HepG2 (cell line): ENCODE data around the gene SGPP2.

Experiments
- ATF7-NPFF ChIP-seq: sonication (generic); formaldehyde crosslinking; IDR thresholded peaks from 2 replicates; pipeline ENCODE4 v1.8.1; 2023; ENCODE audit warnings: mild to moderate bottlenecking, low read depth, missing genetic modification reagents, moderate library complexity
- CTCF ChIP-seq: sonication (generic); formaldehyde crosslinking; IDR thresholded peaks from 2 replicates; pipeline ENCODE4 v1.5.0; 2020; ENCODE audit warnings: mild to moderate bottlenecking, missing genetic modification reagents, moderate library complexity
- YY1 ChIP-seq: IDR thresholded peaks from 2 replicates; pipeline ENCODE4 v1.6.1; 2011; ENCODE audit warnings: low read length, low read depth, moderate library complexity, mild to moderate bottlenecking; ENCODE audit not compliant: insufficient read depth, insufficient replicate concordance
- TF ChIP-seq, protein P1 (sequence below): sonication (generic); formaldehyde crosslinking; IDR thresholded peaks from 2 replicates; pipeline ENCODE4 v1.4.0; 2020; ENCODE audit warnings: missing genetic modification reagents, low read depth, mild to moderate bottlenecking, borderline replicate concordance

DNA sequence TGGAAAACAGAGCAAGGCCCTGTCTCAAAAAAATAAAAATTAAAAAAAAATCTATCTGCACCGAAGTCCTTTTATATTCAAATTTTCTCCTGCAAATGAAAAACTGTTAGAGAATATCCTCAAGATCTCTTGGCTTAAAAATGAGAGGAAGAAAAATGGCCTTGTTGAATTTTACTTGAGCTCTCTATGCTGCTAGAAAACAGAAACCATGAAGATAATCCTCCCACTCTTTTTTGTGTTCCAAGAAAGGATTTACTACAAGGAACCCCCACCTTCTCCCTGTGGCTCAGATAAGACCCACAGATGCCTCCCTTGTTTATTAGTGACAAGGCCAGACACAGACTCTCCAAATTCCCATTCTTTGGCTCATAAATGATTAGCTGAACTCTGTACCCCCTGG, 71.0 kb downstream of the SGPP2 start:
- no peak for TF ChIP-seq ATF7-NPFF
- TF ChIP-seq YY1: no peak
- no peak for TF ChIP-seq CTCF (CRISPR knock-in tag)
- TF ChIP-seq, protein P1, sequence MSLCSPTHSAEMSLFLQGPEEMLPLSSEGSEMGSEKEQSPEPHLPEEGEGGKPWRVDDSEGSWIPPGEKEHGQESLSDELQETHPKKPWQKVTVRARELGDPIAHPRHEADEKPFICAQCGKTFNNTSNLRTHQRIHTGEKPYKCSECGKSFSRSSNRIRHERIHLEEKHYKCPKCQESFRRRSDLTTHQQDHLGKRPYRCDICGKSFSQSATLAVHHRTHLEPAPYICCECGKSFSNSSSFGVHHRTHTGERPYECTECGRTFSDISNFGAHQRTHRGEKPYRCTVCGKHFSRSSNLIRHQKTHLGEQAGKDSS (CRISPR knock-in tag): no peak
